H1 (cell line): ENCODE data around the gene HSPA2. TPM values are rescaled to one million over a fixed set of nuclear protein-coding genes. Genes with fewer than 3 reads are reported as not detected.

Experiments used
- CTCF ChIA-PET: fragments of 300-600 bp; sonication (Branson Sonifier 250); formaldehyde crosslinking; loops from one replicate; lab custom pipeline; 2021; ENCODE audit not compliant: partially characterized antibody; lab: Charles Lee
- POLR2A ChIA-PET: fragments of 300-600 bp; sonication (Branson Sonifier 250); formaldehyde crosslinking; loops from one replicate; lab custom pipeline; 2021; ENCODE audit warnings: inconsistent platforms; ENCODE audit not compliant: partially characterized antibody; lab: Charles Lee
- DNase-seq, 2 experiments: peaks; one replicate each; pipeline versions ENCODE4 v3.0.0 to v3.0.0-alpha.2; 2010 to 2022; ENCODE audit warnings: low spot score in 2 of 2, low read depth in 1 of 2, mixed read lengths in 1 of 2
- FAIRE-seq: peaks from 2 replicates; lab custom pipeline; 2011; peaks lifted over from hg19 to GRCh38; lab: Jason Lieb, UNC
- H2AFZ ChIP-seq: 2 replicates; pipeline ENCODE4 v1.8.1; 2012; ENCODE audit warnings: low read length, inconsistent platforms
- H2AK5ac ChIP-seq: 2 replicates; pipeline ENCODE4 v1.6.1; 2013; ENCODE audit warnings: low read depth, low read length
- H2BK120ac ChIP-seq: replicated peaks from 2 replicates; pipeline ENCODE3; 2013; ENCODE audit warnings: low read depth, low read length, inconsistent platforms
- H2BK12ac ChIP-seq: 2 replicates; pipeline ENCODE4 v1.6.1; 2013; ENCODE audit warnings: low read depth, low read length
- H2BK15ac ChIP-seq: 2 replicates; pipeline ENCODE4 v1.6.1; 2013; ENCODE audit warnings: low read length
- H2BK20ac ChIP-seq: 2 replicates; pipeline ENCODE4 v1.6.1; 2013; ENCODE audit warnings: low read length
- H2BK5ac ChIP-seq: 2 replicates; pipeline ENCODE4 v1.6.1; 2013; ENCODE audit warnings: low read depth, low read length
- H3K14ac ChIP-seq: 2 replicates; pipeline ENCODE4 v1.6.1; 2013; ENCODE audit warnings: inconsistent platforms; ENCODE audit not compliant: insufficient read length
- H3K18ac ChIP-seq: 2 replicates; pipeline ENCODE4 v1.6.1; 2013; ENCODE audit warnings: low read length; ENCODE audit errors: extremely low read depth
- H3K23ac ChIP-seq: 2 replicates; pipeline ENCODE4 v1.6.1; 2013; ENCODE audit warnings: inconsistent platforms; ENCODE audit not compliant: insufficient read length
- H3K23me2 ChIP-seq: 2 replicates; pipeline ENCODE4 v1.6.1; 2013; ENCODE audit warnings: low read depth, low read length
- H3K27ac ChIP-seq: 2 replicates; pipeline ENCODE4 v1.6.1; 2011; ENCODE audit warnings: low read depth, low read length, inconsistent platforms
- H3K27me3 ChIP-seq, 4 experiments: replicated peaks in 1 of 4; 1 replicate in 1 of 4; 2 replicates in 3 of 4; pipeline versions ENCODE4 v1.6.1 to v1.8.1; 2011 to 2013; ENCODE audit warnings: low read length in 3 of 4, mild to moderate bottlenecking in 3 of 4, inconsistent platforms in 2 of 4, mixed read lengths in 2 of 4, moderate library complexity in 1 of 4; ENCODE audit not compliant: control insufficient read depth in 3 of 4, insufficient read depth in 3 of 4; ENCODE audit errors: extremely low read depth in 1 of 4
- H3K36me3 ChIP-seq, 4 experiments: 2 replicates each; pipeline versions ENCODE4 v1.6.1 to v1.8.1; 2011 to 2013; ENCODE audit warnings: mild to moderate bottlenecking in 4 of 4, low read length in 3 of 4, moderate library complexity in 2 of 4, control low read depth in 1 of 4, inconsistent platforms in 1 of 4; ENCODE audit not compliant: insufficient read depth in 4 of 4, control insufficient read depth in 2 of 4
- H3K4ac ChIP-seq: replicated peaks from 2 replicates; pipeline ENCODE3; 2013; ENCODE audit warnings: low read length, low read depth, mixed read lengths, inconsistent platforms; ENCODE audit not compliant: insufficient read length
- H3K4me1 ChIP-seq, 4 experiments: replicated peaks in 1 of 4; 1 replicate in 1 of 4; 2 replicates in 3 of 4; pipeline versions ENCODE4 v1.6.1 to v1.8.1; 2011 to 2013; ENCODE audit warnings: low read length in 3 of 4, inconsistent platforms in 2 of 4, mixed read lengths in 1 of 4; ENCODE audit not compliant: insufficient read depth in 4 of 4, control insufficient read depth in 3 of 4
- H3K4me2 ChIP-seq, 2 experiments: 2 replicates each; pipeline versions ENCODE4 v1.6.1 to v1.8.1; 2011 to 2013; ENCODE audit warnings: low read depth in 2 of 2, low read length in 2 of 2, control low read depth in 1 of 2, inconsistent platforms in 1 of 2, mild to moderate bottlenecking in 1 of 2; ENCODE audit not compliant: insufficient read depth in 1 of 2
- H3K4me3 ChIP-seq, 4 experiments: fragments of 200-600, 300-600 bp in 1 of 4; sonication (generic), shearing (Covaris generic), sonication (Bioruptor Twin) in 1 of 4; 2 replicates each; pipeline versions ENCODE4 v1.5.1 to v1.8.1; 2011 to 2016; ENCODE audit warnings: low read length in 4 of 4, low read depth in 3 of 4, control low read depth in 2 of 4, inconsistent platforms in 2 of 4, mild to moderate bottlenecking in 2 of 4, mixed read lengths in 1 of 4, moderate library complexity in 1 of 4; ENCODE audit not compliant: insufficient read depth in 2 of 4; ENCODE audit errors: extremely low read depth in 1 of 4
- H3K56ac ChIP-seq: replicated peaks from 2 replicates; pipeline ENCODE3; 2013; ENCODE audit warnings: low read depth, mild to moderate bottlenecking, mixed read lengths, low read length, inconsistent platforms; ENCODE audit not compliant: insufficient read length
- H3K79me1 ChIP-seq: 2 replicates; pipeline ENCODE4 v1.6.1; 2013; ENCODE audit warnings: low read depth, low read length, control low read depth
- H3K79me2 ChIP-seq, 2 experiments: 2 replicates each; pipeline versions ENCODE4 v1.6.1 to v1.8.1; 2012 to 2013; ENCODE audit warnings: low read length in 2 of 2, mild to moderate bottlenecking in 2 of 2, inconsistent platforms in 1 of 2; ENCODE audit not compliant: insufficient read depth in 2 of 2, control insufficient read depth in 1 of 2
- H3K9ac ChIP-seq, 4 experiments: replicated peaks in 1 of 4; 1 replicate in 1 of 4; 2 replicates in 3 of 4; pipeline versions ENCODE4 v1.6.1 to v1.8.1; 2011 to 2013; ENCODE audit warnings: low read depth in 3 of 4, low read length in 3 of 4, control low read depth in 2 of 4, mild to moderate bottlenecking in 2 of 4, moderate library complexity in 2 of 4, inconsistent platforms in 1 of 4; ENCODE audit errors: extremely low read depth in 1 of 4
- H3K9me3 ChIP-seq, 2 experiments: 2 replicates each; pipeline versions ENCODE4 v1.6.1 to v1.8.1; 2012 to 2013; ENCODE audit warnings: mild to moderate bottlenecking in 2 of 2, moderate library complexity in 2 of 2, control low read depth in 1 of 2, inconsistent platforms in 1 of 2, low read depth in 1 of 2, low read length in 1 of 2, mixed read lengths in 1 of 2; ENCODE audit not compliant: insufficient read depth in 2 of 2
- H4K20me1 ChIP-seq, 2 experiments: replicated peaks in 1 of 2; 2 replicates each; pipeline versions ENCODE3 to v1.8.1; 2011 to 2013; ENCODE audit warnings: inconsistent platforms in 2 of 2, low read length in 2 of 2, mild to moderate bottlenecking in 1 of 2; ENCODE audit not compliant: insufficient read depth in 2 of 2, control insufficient read depth in 1 of 2
- H4K5ac ChIP-seq: 2 replicates; pipeline ENCODE4 v1.6.1; 2013; ENCODE audit warnings: low read length, low read depth, mixed read lengths, inconsistent platforms; ENCODE audit not compliant: insufficient read length
- H4K8ac ChIP-seq: 2 replicates; pipeline ENCODE4 v1.8.0; 2013; ENCODE audit warnings: mild to moderate bottlenecking, moderate library complexity, low read length, inconsistent platforms; ENCODE audit not compliant: insufficient read depth; ENCODE audit errors: extremely low read depth
- H4K91ac ChIP-seq: replicated peaks from 2 replicates; pipeline ENCODE3; 2013; ENCODE audit warnings: low read length, mixed read lengths, inconsistent platforms; ENCODE audit not compliant: insufficient read length
- CEBPB ChIP-seq: IDR thresholded peaks from 2 replicates; pipeline ENCODE4 v1.6.1; 2012; ENCODE audit warnings: low read depth, low read length
- EP300 ChIP-seq, 2 experiments: IDR thresholded peaks; 1 replicate in 1 of 2; 2 replicates in 1 of 2; pipeline ENCODE4 v1.6.1; 2011 to 2012; ENCODE audit warnings: low read depth in 2 of 2, low read length in 2 of 2, mild to moderate bottlenecking in 2 of 2, borderline replicate concordance in 1 of 2, inconsistent platforms in 1 of 2, moderate library complexity in 1 of 2
- FOSL1 ChIP-seq: IDR thresholded peaks from 2 replicates; pipeline ENCODE4 v1.6.1; 2011; ENCODE audit warnings: mild to moderate bottlenecking, low read depth, low read length, moderate library complexity; ENCODE audit not compliant: insufficient read depth
- HDAC2 ChIP-seq, 2 experiments: fragments of 300-600 bp in 1 of 2; sonication (generic) in 1 of 2; IDR thresholded peaks; 2 replicates each; pipeline ENCODE4 v1.6.1; 2011 to 2012; ENCODE audit warnings: low read depth in 2 of 2, low read length in 2 of 2, mild to moderate bottlenecking in 2 of 2, moderate library complexity in 2 of 2, borderline replicate concordance in 1 of 2, inconsistent platforms in 1 of 2
- KDM4A ChIP-seq: IDR thresholded peaks from one replicate; pipeline ENCODE4 v1.7.1; 2012; ENCODE audit warnings: low read depth, mild to moderate bottlenecking, moderate library complexity, low read length, inconsistent platforms; ENCODE audit not compliant: severe bottlenecking
- KDM5A ChIP-seq: fragments of 200-600 bp; IDR thresholded peaks from 2 replicates; pipeline ENCODE4 v1.7.1; 2012; ENCODE audit warnings: mild to moderate bottlenecking, low read length, inconsistent platforms, mixed read lengths
- MAFK ChIP-seq: IDR thresholded peaks from 2 replicates; pipeline ENCODE4 v1.6.1; 2012; ENCODE audit warnings: low read depth, mild to moderate bottlenecking, improper control_type of control experiment, low read length
- POLR2A ChIP-seq, 2 experiments: IDR thresholded peaks; 1 replicate in 1 of 2; 2 replicates in 1 of 2; pipeline ENCODE4 v1.6.1; 2011; ENCODE audit warnings: low read depth in 2 of 2, low read length in 2 of 2, mild to moderate bottlenecking in 2 of 2; ENCODE audit errors: control extremely low read depth in 1 of 2
- RFX5 ChIP-seq: IDR thresholded peaks from 2 replicates; pipeline ENCODE4 v1.6.1; 2011; ENCODE audit warnings: low read depth, low read length, improper control_type of control experiment, borderline replicate concordance
- SIRT6 ChIP-seq: IDR thresholded peaks from one replicate; pipeline ENCODE4 v1.7.1; 2012; ENCODE audit warnings: low read length, inconsistent platforms
- SIX5 ChIP-seq: IDR thresholded peaks from 2 replicates; pipeline ENCODE4 v1.6.1; 2011; ENCODE audit warnings: mild to moderate bottlenecking, low read depth, low read length
- TAF1 ChIP-seq: IDR thresholded peaks from 2 replicates; pipeline ENCODE4 v1.6.1; 2011; ENCODE audit warnings: mild to moderate bottlenecking, low read depth, low read length
- TCF12 ChIP-seq: IDR thresholded peaks from 2 replicates; pipeline ENCODE4 v1.6.1; 2011; ENCODE audit warnings: low read depth, mild to moderate bottlenecking, low read length
- WGBS, 2 experiments: shearing (Covaris generic) in 1 of 2; methylation state at CpG; one replicate each; pipeline versions ENCODE4 v1.1.6 to v1.1.7; 2013 to 2015; ENCODE audit warnings: low lambda C conversion rate in 2 of 2, mixed read lengths in 2 of 2, inconsistent platforms in 1 of 2, low coverage in 1 of 2, missing lambda C conversion rate in 1 of 2; ENCODE audit not compliant: insufficient replicate concordance in 2 of 2, insufficient coverage in 1 of 2, insufficient read length in 1 of 2; ENCODE audit errors: extremely low coverage in 1 of 2, missing lambda C conversion rate in 1 of 2; 5-methylcytosine and 5-hydroxymethylcytosine counted together
- polyA plus RNA-seq, 7 experiments: library from polyadenylated mRNA; depleted of rRNA in 3 of 7; stranded (reverse) in 5 of 7; unstranded in 2 of 7; fragments of >200 nt in 5 of 7; fragments of 200-250 nt in 2 of 7; gene quantifications; 1 replicate in 5 of 7; 2 replicates in 1 of 7; 4 replicates in 1 of 7; pipeline versions ENCODE4 v1.2.1 to v1.2.3, GENCODE V29; 2011 to 2013; ENCODE audit warnings: missing spikeins in 2 of 7, mixed read lengths in 2 of 7
- total RNA-seq: library from RNA; stranded (reverse); fragmentation: NEBNext Ultra II Directional; extraction: Animal tissue kit (Norgen Biotek cat#: 25700); gene quantifications from 2 replicates; pipeline ENCODE4 v1.2.1, GENCODE V29; 2021
- TF ChIP-seq, protein P1 (sequence below): IDR thresholded peaks from 2 replicates; pipeline ENCODE4 v1.6.1; 2012; ENCODE audit warnings: inconsistent platforms

HSPA2 gene
- total and polyA plus RNA-seq, 2 of the 8 experiments (the other 6 are each of a cell fraction or from before 2014, with no cell fraction given) = 30.5 to 82.9 TPM

DNA sequence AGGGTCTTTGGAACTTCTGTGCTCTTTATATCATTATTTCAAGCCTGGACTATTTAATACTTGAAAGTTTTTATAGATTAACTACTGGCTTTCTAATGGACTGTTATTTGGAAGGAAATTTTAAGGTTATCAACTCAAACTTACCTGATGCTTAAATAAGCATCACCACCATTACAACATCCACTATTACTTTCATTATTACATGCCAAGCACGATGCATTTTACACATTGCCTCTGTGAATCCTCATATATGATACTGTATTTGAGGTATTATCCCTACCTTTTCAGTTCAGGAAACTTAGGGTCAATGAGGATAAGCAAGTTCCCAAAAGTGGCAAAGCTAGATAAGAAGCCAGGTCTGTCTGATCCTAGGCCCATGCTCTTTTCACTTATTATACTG is 23.6 kb upstream of the HSPA2 start:
- Histone ChIP-seq H3K36me3 (peaks cover 0 to 7% (median 3%) of the 10 kb centered on the region in 4 experiments; a peak in 3 of 8 replicates), H2BK20ac (no peak overlapping the region), H4K5ac (no peak overlapping the region), H3K79me1 (peaks cover 3% of the 10 kb centered on the region), H2BK15ac (no peak overlapping the region), H4K8ac (no peak overlapping the region), H3K9ac (no peak overlapping the region), H3K18ac (no peak overlapping the region), H3K4ac (no peak overlapping the region), H2AFZ (no peak overlapping the region), H4K20me1 (peaks cover 2 to 3% of the 10 kb centered on the region in 2 experiments), H2BK120ac (no peak overlapping the region), H3K4me2 (no peak overlapping the region), H3K23me2 (no peaks in the 10 kb centered on the region), H3K4me3 (no peak overlapping the region), H2AK5ac (no peak overlapping the region), H3K27ac (no peak overlapping the region), H2BK5ac (no peak overlapping the region), H3K23ac (no peak overlapping the region), H2BK12ac (no peak overlapping the region), H3K79me2 (peaks cover 3 to 77% of the 10 kb centered on the region in 2 experiments), H3K27me3 (no peaks in the 10 kb centered on the region), H4K91ac (no peak overlapping the region), H3K14ac (no peak overlapping the region), H3K9me3 (no peaks in the 10 kb centered on the region; a peak in 1 of 4 replicates), H3K56ac (no peak overlapping the region), H3K4me1 (no peaks in the 10 kb centered on the region)
- WGBS, 2 experiments = 100% methylated on average over 1 of the region's 1 CpG; no CpG with 5 or more reads in 1 of the 2 experiments
- ChIA-PET CTCF (interaction anchor here (0.6 to 1.4 kb wide), 3 partner anchors 12 to 244 kb away, joined by 3 read pairs; no protein-coding TSS in a partner anchor), POLR2A (interaction anchor here (1.4 to 3.1 kb wide), 3 partner anchors 9 to 23 kb away, joined by 4 to 19 read pairs (median 9); partner anchors contain the start of genes HSPA2, ZBTB1 and ZBTB25)
- no peak for DNase-seq
- no peak for FAIRE-seq
- no peak for TF ChIP-seq FOSL1
- no peak for TF ChIP-seq KDM4A
- TF ChIP-seq MAFK = no peak
- no peak for TF ChIP-seq SIX5
- no peak for TF ChIP-seq HDAC2 (IDR thresholded peaks at IDR 0.05; ENCODE audit: borderline replicate concordance in 1 of 2, low read depth in 2 of 2, low read length in 2 of 2)
- TF ChIP-seq TAF1 = no peak
- TF ChIP-seq TCF12 = no peak
- no peak for TF ChIP-seq CEBPB
- TF ChIP-seq, protein P1, sequence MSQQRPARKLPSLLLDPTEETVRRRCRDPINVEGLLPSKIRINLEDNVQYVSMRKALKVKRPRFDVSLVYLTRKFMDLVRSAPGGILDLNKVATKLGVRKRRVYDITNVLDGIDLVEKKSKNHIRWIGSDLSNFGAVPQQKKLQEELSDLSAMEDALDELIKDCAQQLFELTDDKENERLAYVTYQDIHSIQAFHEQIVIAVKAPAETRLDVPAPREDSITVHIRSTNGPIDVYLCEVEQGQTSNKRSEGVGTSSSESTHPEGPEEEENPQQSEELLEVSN = no peak
- TF ChIP-seq KDM5A = no peak
- no peak for TF ChIP-seq RFX5
- TF ChIP-seq POLR2A (IDR thresholded peaks at IDR 0.05; ENCODE audit: control extremely low read depth in 1 of 2, low read depth in 2 of 2, low read length in 2 of 2) = no peak
- no peak for TF ChIP-seq SIRT6
- no peak for TF ChIP-seq EP300 (IDR thresholded peaks at IDR 0.05; ENCODE audit: borderline replicate concordance in 1 of 2, low read depth in 2 of 2, low read length in 2 of 2)
